Skeletal muscle satellite cell (primary cell): Measurements from ENCODE around the gene MYO18B.

Source experiments
- H3K27me3 ChIP-seq: 2 replicates; pipeline ENCODE4 v1.7.0; 2013; ENCODE audit warnings: low read length; ENCODE audit not compliant: control insufficient read depth, insufficient read depth
- H3K36me3 ChIP-seq: 2 replicates; pipeline ENCODE4 v1.7.0; 2013; ENCODE audit warnings: mild to moderate bottlenecking, control low read depth, low read length; ENCODE audit not compliant: insufficient read depth
- H3K4me1 ChIP-seq: 2 replicates; pipeline ENCODE4 v1.7.0; 2013; ENCODE audit warnings: low read length; ENCODE audit not compliant: control insufficient read depth, insufficient read depth
- H3K4me2 ChIP-seq: 2 replicates; pipeline ENCODE4 v1.7.0; 2013; ENCODE audit warnings: mild to moderate bottlenecking, low read length
- H3K4me3 ChIP-seq: 2 replicates; pipeline ENCODE4 v1.7.0; 2013; ENCODE audit warnings: low read length
- H3K9ac ChIP-seq: 2 replicates; pipeline ENCODE4 v1.7.0; 2013; ENCODE audit warnings: mild to moderate bottlenecking, low read depth, low read length, moderate library complexity
- H3K9me3 ChIP-seq: replicated peaks from 2 replicates; pipeline ENCODE4 v1.7.0; 2013; ENCODE audit warnings: mild to moderate bottlenecking, control low read depth, low read length

MYO18B gene

GRCh38 chr22:26023104-26023775 is 281.3 kb downstream of the MYO18B start:
- no peak overlapping the region for H3K9ac ChIP-seq
- peaks cover 46% of the 10 kb centered on the region for H3K36me3 ChIP-seq
- H3K4me1 ChIP-seq: peaks cover 11% of the 10 kb centered on the region
- H3K4me2 ChIP-seq: no peak overlapping the region
- no peak overlapping the region for H3K4me3 ChIP-seq
- no peaks in the 10 kb centered on the region for H3K27me3 ChIP-seq
- H3K9me3 ChIP-seq: no peaks in the 10 kb centered on the region

- Histone ChIP-seq H3K27me3 (no peaks in the 10 kb centered on the region), H3K4me2 (no peak overlapping the region), H3K9ac (no peak overlapping the region), H3K4me1 (no peaks in the 10 kb centered on the region), H3K9me3 (no peaks in the 10 kb centered on the region), H3K36me3 (peaks cover 57% of the 10 kb centered on the region), H3K4me3 (no peak overlapping the region)
Measured at GRCh38 chr22:26025626-26026025, 283.6 kb downstream of the MYO18B start.

- H3K4me2 ChIP-seq: no peak overlapping the region
- H3K4me1 ChIP-seq: no peaks in the 10 kb centered on the region
- H3K9me3 ChIP-seq: no peaks in the 10 kb centered on the region
- no peak overlapping the region for H3K4me3 ChIP-seq
- H3K9ac ChIP-seq: no peak overlapping the region
- peaks cover 58% of the 10 kb centered on the region for H3K36me3 ChIP-seq
- no peaks in the 10 kb centered on the region for H3K27me3 ChIP-seq
Measured at GRCh38 chr22:26027341-26027740, 285.4 kb downstream of the MYO18B start.

- Histone ChIP-seq H3K27me3 (no peaks in the 10 kb centered on the region), H3K9ac (no peak overlapping the region), H3K4me3 (no peak overlapping the region), H3K4me1 (no peaks in the 10 kb centered on the region), H3K36me3 (peaks cover 35% of the 10 kb centered on the region), H3K4me2 (no peak overlapping the region), H3K9me3 (no peaks in the 10 kb centered on the region)
Measured at GRCh38 chr22:26031641-26032040, 289.7 kb downstream of the MYO18B start.

- no peaks in the 10 kb centered on the region for H3K9me3 ChIP-seq
- H3K4me1 ChIP-seq: no peaks in the 10 kb centered on the region
- H3K9ac ChIP-seq: no peak overlapping the region
- no peaks in the 10 kb centered on the region for H3K27me3 ChIP-seq
- H3K4me3 ChIP-seq: no peak overlapping the region
- peaks cover 26% of the 10 kb centered on the region for H3K36me3 ChIP-seq
- no peak overlapping the region for H3K4me2 ChIP-seq
Measured at GRCh38 chr22:26033071-26033470, 291.1 kb downstream of the MYO18B start.

- Histone ChIP-seq H3K9ac (no peak overlapping the region), H3K36me3 (peaks cover 23% of the 10 kb centered on the region), H3K9me3 (no peaks in the 10 kb centered on the region), H3K4me2 (no peak overlapping the region), H3K4me3 (no peak overlapping the region), H3K4me1 (no peaks in the 10 kb centered on the region), H3K27me3 (no peaks in the 10 kb centered on the region)
Measured at GRCh38 chr22:26033586-26033985, 291.6 kb downstream of the MYO18B start.

- H3K9me3 ChIP-seq: no peaks in the 10 kb centered on the region
- H3K4me1 ChIP-seq: no peaks in the 10 kb centered on the region
- H3K27me3 ChIP-seq: no peaks in the 10 kb centered on the region
- H3K4me2 ChIP-seq: no peak overlapping the region
- no peak overlapping the region for H3K9ac ChIP-seq
- H3K36me3 ChIP-seq: peaks cover 11% of the 10 kb centered on the region
- H3K4me3 ChIP-seq: no peak overlapping the region
Measured at GRCh38 chr22:26035523-26035922, 293.5 kb downstream of the MYO18B start.

GRCh38 chr22:26038365-26038764 is 296.4 kb downstream of the MYO18B start:
- no peak overlapping the region for H3K4me2 ChIP-seq
- H3K27me3 ChIP-seq: no peaks in the 10 kb centered on the region
- H3K36me3 ChIP-seq: no peaks in the 10 kb centered on the region
- H3K9me3 ChIP-seq: no peaks in the 10 kb centered on the region
- peaks cover 12% of the 10 kb centered on the region for H3K4me1 ChIP-seq
- H3K9ac ChIP-seq: no peak overlapping the region
- H3K4me3 ChIP-seq: no peak overlapping the region

- H3K27me3 ChIP-seq: no peaks in the 10 kb centered on the region
- no peak overlapping the region for H3K4me3 ChIP-seq
- no peaks in the 10 kb centered on the region for H3K36me3 ChIP-seq
- peaks cover 23% of the 10 kb centered on the region for H3K4me1 ChIP-seq
- no peaks in the 10 kb centered on the region for H3K9me3 ChIP-seq
- no peak overlapping the region for H3K9ac ChIP-seq
- H3K4me2 ChIP-seq: no peak overlapping the region
Measured at GRCh38 chr22:26041931-26042330, 299.9 kb downstream of the MYO18B start.

- peak overlapping the region; percentile 9 for H3K4me2 ChIP-seq
- H3K9ac ChIP-seq: no peak overlapping the region
- no peaks in the 10 kb centered on the region for H3K9me3 ChIP-seq
- no peak overlapping the region for H3K4me3 ChIP-seq
- H3K27me3 ChIP-seq: no peaks in the 10 kb centered on the region
- peaks cover 23% of the 10 kb centered on the region for H3K4me1 ChIP-seq
- no peaks in the 10 kb centered on the region for H3K36me3 ChIP-seq
Measured at GRCh38 chr22:26043031-26043430, 301.0 kb downstream of the MYO18B start.

GRCh38 chr22:26045051-26045450 is 303.1 kb downstream of the MYO18B start:
- no peak overlapping the region for H3K9ac ChIP-seq
- no peak overlapping the region for H3K4me2 ChIP-seq
- no peaks in the 10 kb centered on the region for H3K27me3 ChIP-seq
- H3K36me3 ChIP-seq: no peaks in the 10 kb centered on the region
- no peak overlapping the region for H3K4me3 ChIP-seq
- H3K4me1 ChIP-seq: peaks cover 23% of the 10 kb centered on the region
- H3K9me3 ChIP-seq: no peaks in the 10 kb centered on the region

- Histone ChIP-seq H3K36me3 (no peaks in the 10 kb centered on the region), H3K4me2 (no peak overlapping the region), H3K9me3 (no peaks in the 10 kb centered on the region), H3K4me1 (peaks cover 23% of the 10 kb centered on the region), H3K9ac (no peak overlapping the region), H3K4me3 (no peak overlapping the region), H3K27me3 (no peaks in the 10 kb centered on the region)
Measured at GRCh38 chr22:26045860-26046259, 303.9 kb downstream of the MYO18B start.
